Neural progenitor cell (in vitro differentiated cells): ENCODE measurements around the gene SLC28A3.

Source experiments
- CTCF ChIP-seq: fragments of 200-600 bp; sonication (generic); IDR thresholded peaks from 2 replicates; pipeline ENCODE4 v1.5.1; 2017; ENCODE audit warnings: antibody characterized with exemption, mild to moderate bottlenecking
- EZH2 ChIP-seq: fragments of 200-600 bp; sonication (generic); IDR thresholded peaks from 2 replicates; pipeline ENCODE4 v1.6.1; 2017; ENCODE audit warnings: antibody characterized with exemption, mild to moderate bottlenecking, moderate library complexity
- EZH2phosphoT487 ChIP-seq: fragments of 200-600 bp; sonication (generic); IDR thresholded peaks from 2 replicates; pipeline ENCODE4 v1.6.1; 2017; ENCODE audit warnings: antibody characterized with exemption

- TF ChIP-seq CTCF (no peak), EZH2phosphoT487 (no peak), EZH2 (no peak)
Measured at GRCh38 chr9:84349671-84350070, 9.1 kb upstream of the SLC28A3 start.
